ENCODE results near the gene PTGES. TPM values are rescaled to one million over a fixed set of nuclear protein-coding genes. Genes with fewer than 3 reads are reported as not detected.

The PTGES gene
- total and polyA plus RNA-seq, 2 donors (not counting 1 experiment from before 2014, with no cell fraction given): 9.6 to 13.3 TPM

GRCh38 chr9:129732946-129733631, 19.8 kb downstream of the PTGES start:
- no peak for TF ChIP-seq CTCF (conservative IDR thresholded peaks at IDR 0.05 in 1 of 2, IDR thresholded peaks at IDR 0.05 in 1 of 2; ENCODE audit: low read depth in 1 of 2, low read length in 2 of 2)
- no peak for TF ChIP-seq EZH2 (IDR thresholded peaks at IDR 0.05; ENCODE audit: low read length, missing control alignments)
- Histone ChIP-seq H3K27ac (ENCODE audit: insufficient read depth, low read length) (no peak overlapping the region), H3K4me1 (ENCODE audit: control insufficient read depth, extremely low read depth, insufficient read depth, low read length) (no peaks in the 10 kb centered on the region), H3K79me2 (ENCODE audit: control insufficient read depth, insufficient read depth, low read length) (no peaks in the 10 kb centered on the region), H3K9ac (ENCODE audit: insufficient read depth, low read length) (no peak overlapping the region), H3K27me3 (ENCODE audit: control insufficient read depth, insufficient read depth, low read length) (peaks cover 3% of the 10 kb centered on the region), H3K4me2 (ENCODE audit: extremely low read depth, insufficient read depth, low read length) (no peak overlapping the region), H2AFZ (ENCODE audit: low read length) (no peak overlapping the region), H3K4me3 (replicated peaks in 1 of 4; ENCODE audit: control extremely low read depth in 1 of 4, insufficient read depth in 1 of 4, low read depth in 3 of 4, low read length in 4 of 4) (no peak overlapping the region), H4K20me1 (ENCODE audit: control insufficient read depth, extremely low read depth, insufficient read depth, low read length) (no peaks in the 10 kb centered on the region), H3K9me3 (ENCODE audit: control insufficient read depth, insufficient read depth, low read depth, low read length) (no peaks in the 10 kb centered on the region), H3K36me3 (ENCODE audit: control insufficient read depth, insufficient read depth, low read length) (no peaks in the 10 kb centered on the region)
- DNase-seq (ENCODE audit: low read depth in 2 of 2): no peak

- no peaks in the 10 kb centered on the region for H4K20me1 ChIP-seq (ENCODE audit: control insufficient read depth, extremely low read depth, insufficient read depth, low read length)
- H3K27me3 ChIP-seq (ENCODE audit: control insufficient read depth, insufficient read depth, low read length): peaks cover 3% of the 10 kb centered on the region
- no peaks in the 10 kb centered on the region for H3K9me3 ChIP-seq (ENCODE audit: control insufficient read depth, insufficient read depth, low read depth, low read length)
- H3K27ac ChIP-seq (ENCODE audit: insufficient read depth, low read length): no peak overlapping the region
- H3K9ac ChIP-seq (ENCODE audit: insufficient read depth, low read length): no peak overlapping the region
- no peaks in the 10 kb centered on the region for H3K36me3 ChIP-seq (ENCODE audit: control insufficient read depth, insufficient read depth, low read length)
- H3K4me2 ChIP-seq (ENCODE audit: extremely low read depth, insufficient read depth, low read length): no peak overlapping the region
- no peaks in the 10 kb centered on the region for H3K79me2 ChIP-seq (ENCODE audit: control insufficient read depth, insufficient read depth, low read length)
- no peak overlapping the region for H2AFZ ChIP-seq (ENCODE audit: low read length)
- no peak for DNase-seq (ENCODE audit: low read depth in 2 of 2)
- no peaks in the 10 kb centered on the region for H3K4me1 ChIP-seq (ENCODE audit: control insufficient read depth, extremely low read depth, insufficient read depth, low read length)
- TF ChIP-seq EZH2 (IDR thresholded peaks at IDR 0.05; ENCODE audit: low read length, missing control alignments) (no peak), CTCF (conservative IDR thresholded peaks at IDR 0.05 in 1 of 2, IDR thresholded peaks at IDR 0.05 in 1 of 2; ENCODE audit: low read depth in 1 of 2, low read length in 2 of 2) (no peak)
- H3K4me3 ChIP-seq (replicated peaks in 1 of 4; ENCODE audit: control extremely low read depth in 1 of 4, insufficient read depth in 1 of 4, low read depth in 3 of 4, low read length in 4 of 4): no peak overlapping the region
Observed at GRCh38 chr9:129732100-129732499, 20.7 kb downstream of the PTGES start.

- Histone ChIP-seq H2AFZ (ENCODE audit: low read length) (no peak overlapping the region), H3K4me3 (replicated peaks in 1 of 4; ENCODE audit: control extremely low read depth in 1 of 4, insufficient read depth in 1 of 4, low read depth in 3 of 4, low read length in 4 of 4) (no peak overlapping the region), H4K20me1 (ENCODE audit: control insufficient read depth, extremely low read depth, insufficient read depth, low read length) (no peaks in the 10 kb centered on the region), H3K79me2 (ENCODE audit: control insufficient read depth, insufficient read depth, low read length) (no peaks in the 10 kb centered on the region), H3K4me2 (ENCODE audit: extremely low read depth, insufficient read depth, low read length) (no peak overlapping the region), H3K4me1 (ENCODE audit: control insufficient read depth, extremely low read depth, insufficient read depth, low read length) (no peaks in the 10 kb centered on the region), H3K27me3 (ENCODE audit: control insufficient read depth, insufficient read depth, low read length) (peaks cover 3% of the 10 kb centered on the region), H3K27ac (ENCODE audit: insufficient read depth, low read length) (no peak overlapping the region), H3K9me3 (ENCODE audit: control insufficient read depth, insufficient read depth, low read depth, low read length) (no peaks in the 10 kb centered on the region), H3K9ac (ENCODE audit: insufficient read depth, low read length) (no peak overlapping the region), H3K36me3 (ENCODE audit: control insufficient read depth, insufficient read depth, low read length) (no peaks in the 10 kb centered on the region)
- no peak for DNase-seq (ENCODE audit: low read depth in 2 of 2)
- TF ChIP-seq CTCF (conservative IDR thresholded peaks at IDR 0.05 in 1 of 2, IDR thresholded peaks at IDR 0.05 in 1 of 2; ENCODE audit: low read depth in 1 of 2, low read length in 2 of 2) (no peak), EZH2 (IDR thresholded peaks at IDR 0.05; ENCODE audit: low read length, missing control alignments) (no peak)
Observed at GRCh38 chr9:129731477-129732085, 21.3 kb downstream of the PTGES start.

Data from fibroblast of lung (primary cell).